Thyroid gland (tissue), 4 donors: ENCODE data around the gene ATP1B1. TPM values are rescaled to one million over a fixed set of nuclear protein-coding genes. Genes with fewer than 3 reads are reported as not detected.

Experiments
- DNase-seq, 2 donors: peaks; one replicate each; pipeline ENCODE4 v3.0.0-alpha.2; 2019
- H3K27ac ChIP-seq, 3 donors: fragments of 200-600 bp; sonication (generic); 1 replicate in 2 of 3; 2 replicates in 1 of 3; pipeline ENCODE4 v1.5.1; 2016 to 2019; ENCODE audit warnings: mild to moderate bottlenecking in 1 of 3, moderate library complexity in 1 of 3
- H3K27me3 ChIP-seq: fragments of 200-600 bp; sonication (generic); one replicate; pipeline ENCODE4 v1.5.1; 2019
- H3K36me3 ChIP-seq, 2 donors: fragments of 200-600 bp; sonication (generic); one replicate each; pipeline ENCODE4 v1.5.1; 2016 to 2019
- H3K4me1 ChIP-seq, 2 donors: fragments of 200-600 bp; sonication (generic); one replicate each; pipeline ENCODE4 v1.5.1; 2017 to 2019
- H3K4me3 ChIP-seq, 3 donors: fragments of 200-600 bp; sonication (generic); replicated peaks in 1 of 3; 1 replicate in 2 of 3; 2 replicates in 1 of 3; pipeline ENCODE4 v1.5.1; 2016; ENCODE audit warnings: mild to moderate bottlenecking in 1 of 3
- H3K9me3 ChIP-seq: fragments of 200-600 bp; sonication (generic); one replicate; pipeline ENCODE4 v1.5.1; 2017
- POLR2A ChIP-seq, 2 donors: fragments of 450-650 bp; IDR thresholded peaks; one replicate each; pipeline ENCODE4 v1.6.1; 2017; ENCODE audit warnings: antibody characterized with exemption in 2 of 2, mild to moderate bottlenecking in 2 of 2, moderate library complexity in 1 of 2
- WGBS, 2 donors: methylation state at CpG; one replicate each; pipeline ENCODE4 v1.1.5; 2017; 5-methylcytosine and 5-hydroxymethylcytosine counted together
- intact Hi-C: fragments of 100-400 bp; cut with DNase I; formaldehyde crosslinking; loops from one replicate; pipeline ENCODE4 v1.15.1; 2023
- total RNA-seq, 4 donors: library from RNA; depleted of rRNA; stranded (reverse); fragments of >200 nt; gene quantifications; one replicate each; pipeline ENCODE4 v1.2.3, GENCODE V29; 2016
- TF ChIP-seq, protein P1 (sequence below), 6 experiments: fragments of 200-600 bp in 3 of 6; fragments of 450-650 bp in 3 of 6; sonication (generic) in 3 of 6; IDR thresholded peaks; one replicate each; pipeline ENCODE4 v1.5.1; 2016 to 2019; ENCODE audit warnings: antibody characterized with exemption in 6 of 6, mild to moderate bottlenecking in 2 of 6, inconsistent platforms in 1 of 6, moderate library complexity in 1 of 6

Gene ATP1B1
- total RNA-seq, 4 donors from 2014 or later = 310 to 509 (median 429) TPM

- intact Hi-C loops = no loop called here
- Histone ChIP-seq H3K9me3 (no peaks in the 10 kb centered on the region), H3K27me3 (no peaks in the 10 kb centered on the region), H3K36me3 (peaks cover 21 to 36% of the 10 kb centered on the region in 2 donors), H3K4me3 (no peak overlapping the region), H3K27ac (peak overlapping the region; percentile 34 to 92 (median 68)), H3K4me1 (peaks cover 46 to 79% of the 10 kb centered on the region in 2 donors)
- TF ChIP-seq POLR2A (IDR thresholded peaks at IDR 0.05) = no peak
- TF ChIP-seq, protein P1, sequence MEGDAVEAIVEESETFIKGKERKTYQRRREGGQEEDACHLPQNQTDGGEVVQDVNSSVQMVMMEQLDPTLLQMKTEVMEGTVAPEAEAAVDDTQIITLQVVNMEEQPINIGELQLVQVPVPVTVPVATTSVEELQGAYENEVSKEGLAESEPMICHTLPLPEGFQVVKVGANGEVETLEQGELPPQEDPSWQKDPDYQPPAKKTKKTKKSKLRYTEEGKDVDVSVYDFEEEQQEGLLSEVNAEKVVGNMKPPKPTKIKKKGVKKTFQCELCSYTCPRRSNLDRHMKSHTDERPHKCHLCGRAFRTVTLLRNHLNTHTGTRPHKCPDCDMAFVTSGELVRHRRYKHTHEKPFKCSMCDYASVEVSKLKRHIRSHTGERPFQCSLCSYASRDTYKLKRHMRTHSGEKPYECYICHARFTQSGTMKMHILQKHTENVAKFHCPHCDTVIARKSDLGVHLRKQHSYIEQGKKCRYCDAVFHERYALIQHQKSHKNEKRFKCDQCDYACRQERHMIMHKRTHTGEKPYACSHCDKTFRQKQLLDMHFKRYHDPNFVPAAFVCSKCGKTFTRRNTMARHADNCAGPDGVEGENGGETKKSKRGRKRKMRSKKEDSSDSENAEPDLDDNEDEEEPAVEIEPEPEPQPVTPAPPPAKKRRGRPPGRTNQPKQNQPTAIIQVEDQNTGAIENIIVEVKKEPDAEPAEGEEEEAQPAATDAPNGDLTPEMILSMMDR (IDR thresholded peaks at IDR 0.05) = no peak
- 59 to 60% methylated on average over 1 of the region's 1 CpG for WGBS, 2 donors
- DNase-seq = no peak
Measured at GRCh38 chr1:169117599-169117998, 11.1 kb downstream of the ATP1B1 start.

DNA sequence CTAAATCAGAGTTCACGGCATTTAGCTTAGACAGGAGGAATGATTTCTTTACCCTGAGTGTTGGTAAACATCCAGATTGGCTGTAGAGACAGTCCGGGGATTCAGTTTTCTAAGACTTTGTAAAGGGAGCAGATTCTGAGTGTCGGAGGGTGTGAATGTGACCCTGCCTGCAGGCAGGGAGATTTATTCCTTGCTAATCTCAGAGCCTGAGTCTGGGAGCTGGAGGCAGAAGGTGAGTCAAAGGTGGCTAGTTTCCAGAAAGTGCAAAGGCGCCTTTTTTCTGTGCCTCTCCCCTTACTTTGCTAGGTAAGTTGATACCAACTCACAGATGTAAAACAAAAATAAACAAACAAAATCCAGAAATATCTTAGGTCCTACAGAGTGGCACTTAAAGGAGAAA, 11.7 kb downstream of the ATP1B1 start:
- Histone ChIP-seq H3K4me1 (peaks cover 46 to 72% of the 10 kb centered on the region in 2 donors), H3K9me3 (no peaks in the 10 kb centered on the region), H3K27ac (peak overlapping the region in 2 of 3 donors; percentile 68 to 92), H3K4me3 (no peak overlapping the region), H3K36me3 (peaks cover 20 to 31% of the 10 kb centered on the region in 2 donors), H3K27me3 (no peaks in the 10 kb centered on the region)
- no peak for DNase-seq
- intact Hi-C loops = no loop called here
- TF ChIP-seq POLR2A (IDR thresholded peaks at IDR 0.05) = no peak
- TF ChIP-seq, protein P1 (IDR thresholded peaks at IDR 0.05) = no peak
- WGBS, 2 donors = 87 to 92% methylated on average over 4 of the region's 4 CpGs

- intact Hi-C loops = no loop called here
- TF ChIP-seq, protein P1 (IDR thresholded peaks at IDR 0.05) = no peak
- TF ChIP-seq POLR2A (IDR thresholded peaks at IDR 0.05) = no peak
- 57 to 72% methylated on average over 5 of the region's 5 CpGs for WGBS, 2 donors
- Histone ChIP-seq H3K4me3 (no peak overlapping the region), H3K27me3 (no peaks in the 10 kb centered on the region), H3K9me3 (no peaks in the 10 kb centered on the region), H3K27ac (peak overlapping the region; percentile 12 to 92 (median 68)), H3K4me1 (peaks cover 42 to 76% of the 10 kb centered on the region in 2 donors), H3K36me3 (peaks cover 13 to 20% of the 10 kb centered on the region in 2 donors)
- DNase-seq = no peak
Measured at GRCh38 chr1:169119405-169119804, 12.9 kb downstream of the ATP1B1 start.

DNA sequence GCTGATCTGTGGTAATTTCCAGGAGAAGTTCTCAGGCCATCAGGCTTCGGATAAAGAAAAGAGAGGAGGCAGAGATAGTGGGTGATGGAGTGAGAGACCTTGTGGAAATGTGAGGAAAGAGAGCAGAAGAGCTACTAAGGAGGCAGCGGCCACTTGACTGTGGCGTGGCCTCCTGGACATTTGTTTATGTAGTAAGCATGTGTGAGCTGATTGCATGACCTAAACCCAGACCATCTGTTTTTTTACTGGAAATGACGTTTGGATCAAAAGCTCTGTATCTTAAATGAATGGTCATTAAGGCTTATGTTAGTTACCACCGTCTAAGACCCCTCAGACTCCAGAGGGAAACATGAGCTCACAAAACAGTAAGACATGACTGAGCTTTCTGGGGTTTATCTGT, 13.6 kb downstream of the ATP1B1 start:
- Histone ChIP-seq H3K9me3 (no peaks in the 10 kb centered on the region), H3K4me1 (peaks cover 47 to 81% of the 10 kb centered on the region in 2 donors), H3K27ac (peak overlapping the region; percentile 29 to 92 (median 66)), H3K36me3 (peaks cover 11 to 17% of the 10 kb centered on the region in 2 donors), H3K27me3 (no peaks in the 10 kb centered on the region), H3K4me3 (no peak overlapping the region)
- TF ChIP-seq, protein P1 (IDR thresholded peaks at IDR 0.05) = no peak
- TF ChIP-seq POLR2A (IDR thresholded peaks at IDR 0.05) = peak in 1 of 2 donors; percentile 17
- intact Hi-C loops = no loop called here
- DNase-seq = peak in 1 of 2 donors; percentile 56
- WGBS, 2 donors = 43 to 44% methylated on average over 5 of the region's 5 CpGs

DNA sequence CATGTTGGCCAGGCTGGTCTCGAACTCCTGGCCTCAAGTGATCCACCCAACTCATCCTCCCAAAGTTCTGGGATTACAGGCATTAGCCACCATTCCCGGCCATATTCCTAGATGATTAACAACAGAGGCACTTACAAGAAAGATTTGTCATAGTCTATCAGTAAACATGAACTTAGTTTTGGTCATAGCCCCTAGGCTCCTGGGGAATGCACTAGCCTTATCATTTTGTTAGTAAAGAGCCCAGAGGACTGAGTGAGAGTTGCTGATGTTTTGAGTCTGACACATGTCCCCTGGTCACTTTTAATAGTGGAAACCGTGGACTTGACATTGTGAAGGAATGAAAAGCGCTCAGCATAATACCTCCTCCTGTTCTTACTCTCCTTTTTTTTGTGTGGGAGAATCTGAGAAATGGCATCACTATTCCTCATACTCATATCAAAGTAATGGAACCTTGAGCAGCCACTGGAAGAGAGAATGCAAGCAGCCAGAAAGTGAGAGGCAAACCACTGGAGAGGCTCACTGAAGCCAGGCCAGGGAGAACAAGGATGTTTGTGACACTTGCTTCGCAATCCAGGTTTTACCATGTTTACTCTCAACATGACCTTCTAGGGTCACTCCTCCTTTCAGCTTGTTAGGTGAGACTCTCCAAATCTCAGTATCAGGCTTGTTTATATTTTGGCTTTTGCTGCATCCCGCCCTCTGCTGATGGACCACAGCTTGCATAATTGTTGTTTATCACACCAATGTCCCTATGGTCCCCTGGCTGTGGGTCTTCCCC, 14.8 kb downstream of the ATP1B1 start:
- Histone ChIP-seq H3K9me3 (no peaks in the 10 kb centered on the region), H3K4me3 (no peak overlapping the region), H3K36me3 (peaks cover 20 to 26% of the 10 kb centered on the region in 2 donors), H3K27me3 (no peaks in the 10 kb centered on the region), H3K27ac (peak overlapping the region in 2 of 3 donors; percentile 66 to 92), H3K4me1 (peaks cover 48 to 71% of the 10 kb centered on the region in 2 donors)
- 93% methylated on average over 6 of the region's 6 CpGs for WGBS, 2 donors
- DNase-seq = no peak
- TF ChIP-seq, protein P1 (IDR thresholded peaks at IDR 0.05) = no peak
- TF ChIP-seq POLR2A (IDR thresholded peaks at IDR 0.05) = no peak
- intact Hi-C loops = no loop called here
